HG02763 (cell line): ENCODE measurements around the gene WASL.

ENCODE experiments used
- ATAC-seq: cut with Tn5 transposase; IDR thresholded peaks from one replicate; pipeline ENCODE4 v1.9.1; 2021; ENCODE audit warnings: mild to moderate bottlenecking, moderate library complexity; ENCODE audit not compliant: unreplicated experiment

The WASL gene

GRCh38 chr7:123662755-123663154 is 86.0 kb downstream of the WASL start:
- no peak for ATAC-seq

- ATAC-seq, result no peak
Observed at GRCh38 chr7:123662293-123662692, 86.5 kb downstream of the WASL start.

GRCh38 chr7:123661765-123662164 is 87.0 kb downstream of the WASL start:
- no peak for ATAC-seq

- no peak for ATAC-seq
Observed at GRCh38 chr7:123660514-123661354, 88.1 kb downstream of the WASL start.

- ATAC-seq, result no peak
Observed at GRCh38 chr7:123658023-123658422, 90.8 kb downstream of the WASL start.

GRCh38 chr7:123657304-123657685 is 91.5 kb downstream of the WASL start:
- no peak for ATAC-seq

GRCh38 chr7:123656544-123657303 is 92.1 kb downstream of the WASL start:
- ATAC-seq, result no peak

GRCh38 chr7:123655614-123656013 is 93.2 kb downstream of the WASL start, which contains the start of gene LMOD2:
Gene LMOD2 (plus strand): TSS chr7:123655866. CDS start chr7:123655964, 98 bp downstream.
- ATAC-seq, result no peak

- ATAC-seq, result no peak
Observed at GRCh38 chr7:123653162-123653561, 95.6 kb downstream of the WASL start.

GRCh38 chr7:123652406-123652805 is 96.4 kb downstream of the WASL start:
- ATAC-seq, result no peak

GRCh38 chr7:123650595-123650994 is 98.2 kb downstream of the WASL start:
- ATAC-seq, result no peak

- ATAC-seq, result no peak
Observed at GRCh38 chr7:123649964-123650363, 98.8 kb downstream of the WASL start.

- no peak for ATAC-seq
Observed at GRCh38 chr7:123647106-123647730, 101.6 kb downstream of the WASL start.

GRCh38 chr7:123645516-123645915 is 103.3 kb downstream of the WASL start:
- no peak for ATAC-seq

GRCh38 chr7:123643495-123644441 is 105.0 kb downstream of the WASL start:
- no peak for ATAC-seq

- no peak for ATAC-seq
Observed at GRCh38 chr7:123641901-123642300, 106.9 kb downstream of the WASL start.

GRCh38 chr7:123640583-123640982 is 108.2 kb downstream of the WASL start:
- ATAC-seq, result no peak

GRCh38 chr7:123639631-123640030 is 109.2 kb downstream of the WASL start:
- ATAC-seq, result no peak

GRCh38 chr7:123637878-123638277 is 110.9 kb downstream of the WASL start:
- no peak for ATAC-seq

GRCh38 chr7:123637203-123637602 is 111.6 kb downstream of the WASL start:
- ATAC-seq, result no peak
